SK-N-SH (cell line): ENCODE measurements around the gene MYH7B. TPM values are rescaled to one million over a fixed set of nuclear protein-coding genes. Genes with fewer than 3 reads are reported as not detected.

Experiments used
- CTCF ChIA-PET: fragments of 300-600, 350-600 bp; formaldehyde crosslinking; extraction: SDS; loops from one replicate; lab custom pipeline; 2021; lab: Yijun Ruan, JAX
- POLR2A ChIA-PET: fragments of 350-600 bp; sonication (Branson Sonifier 250); formaldehyde crosslinking; extraction: SDS; loops from one replicate; lab custom pipeline; 2020; ENCODE audit warnings: antibody characterized with exemption, inconsistent platforms; lab: Yijun Ruan, JAX
- DNase-seq: peaks from one replicate; pipeline ENCODE4 v3.0.0; 2012
- H2AFZ ChIP-seq: fragments of 200-600 bp; sonication (generic); 2 replicates; pipeline ENCODE4 v1.8.1; 2016; ENCODE audit warnings: antibody characterized with exemption, mild to moderate bottlenecking, low read depth
- H3F3A ChIP-seq: fragments of 200-600 bp; sonication (generic); replicated peaks from 2 replicates; pipeline ENCODE3; 2016; ENCODE audit warnings: antibody characterized with exemption, mild to moderate bottlenecking; ENCODE audit not compliant: insufficient read depth
- H3K27ac ChIP-seq, 2 experiments: fragments of 200-500 bp in 1 of 2; fragments of 200-600 bp in 1 of 2; sonication (Bioruptor generic) in 1 of 2; sonication (generic), shearing (Covaris generic) in 1 of 2; 2 replicates each; pipeline versions ENCODE4 v1.5.1 to v1.6.1; 2014 to 2016; ENCODE audit warnings: low read depth in 2 of 2, inconsistent platforms in 1 of 2, low read length in 1 of 2, mild to moderate bottlenecking in 1 of 2, mixed read lengths in 1 of 2
- H3K27me3 ChIP-seq: fragments of 200-600 bp; sonication (generic), shearing (Covaris generic); 2 replicates; pipeline ENCODE4 v1.6.1; 2016; ENCODE audit warnings: mixed run types; ENCODE audit not compliant: insufficient read depth
- H3K36me3 ChIP-seq, 2 experiments: fragments of 200-500 bp in 1 of 2; fragments of 200-600 bp in 1 of 2; sonication (Bioruptor generic) in 1 of 2; sonication (generic) in 1 of 2; replicated peaks in 1 of 2; 2 replicates each; pipeline versions ENCODE3 to v1.5.1; 2014 to 2016; ENCODE audit warnings: low read length in 1 of 2, mild to moderate bottlenecking in 1 of 2; ENCODE audit not compliant: insufficient read depth in 2 of 2, control insufficient read depth in 1 of 2
- H3K4me1 ChIP-seq, 2 experiments: fragments of 200-500 bp in 1 of 2; fragments of 200-600 bp in 1 of 2; sonication (Bioruptor generic) in 1 of 2; sonication (generic), shearing (Covaris generic) in 1 of 2; 2 replicates each; pipeline versions ENCODE4 v1.5.1 to v1.6.1; 2014 to 2016; ENCODE audit warnings: low read depth in 1 of 2, low read length in 1 of 2, mixed run types in 1 of 2; ENCODE audit not compliant: insufficient read depth in 2 of 2, control insufficient read depth in 1 of 2
- H3K4me2 ChIP-seq: fragments of 200-600 bp; sonication (generic), shearing (Covaris generic); 2 replicates; pipeline ENCODE4 v1.6.1; 2017; ENCODE audit warnings: mixed run types
- H3K4me3 ChIP-seq, 2 experiments: fragments of 200-500 bp in 1 of 2; fragments of 200-600 bp in 1 of 2; sonication (Bioruptor generic) in 1 of 2; sonication (generic), shearing (Covaris generic) in 1 of 2; 2 replicates each; pipeline versions ENCODE4 v1.5.1 to v1.8.1; 2014 to 2016; ENCODE audit warnings: low read depth in 2 of 2, inconsistent platforms in 1 of 2, low read length in 1 of 2, mild to moderate bottlenecking in 1 of 2, mixed read lengths in 1 of 2, moderate library complexity in 1 of 2
- H3K79me2 ChIP-seq: fragments of 200-600 bp; sonication (generic); 2 replicates; pipeline ENCODE4 v1.8.1; 2017; ENCODE audit warnings: mild to moderate bottlenecking; ENCODE audit not compliant: insufficient read depth
- H3K9ac ChIP-seq: fragments of 200-600 bp; sonication (generic); 2 replicates; pipeline ENCODE4 v1.6.1; 2017; ENCODE audit warnings: mixed run types
- H3K9me2 ChIP-seq: fragments of 200-600 bp; sonication (generic); 2 replicates; pipeline ENCODE4 v1.6.1; 2017; ENCODE audit warnings: mixed run types
- H3K9me3 ChIP-seq: fragments of 200-600 bp; sonication (generic); 2 replicates; pipeline ENCODE4 v1.6.1; 2017; ENCODE audit warnings: mixed run types, mild to moderate bottlenecking, moderate library complexity
- H4K20me1 ChIP-seq: fragments of 200-600 bp; sonication (generic); 2 replicates; pipeline ENCODE4 v1.6.1; 2017; ENCODE audit warnings: mild to moderate bottlenecking, mixed run types; ENCODE audit not compliant: insufficient read depth
- CTCF ChIP-seq: fragments of 200-600 bp; sonication (generic); IDR thresholded peaks from 2 replicates; pipeline ENCODE4 v1.6.1; 2017; ENCODE audit warnings: antibody characterized with exemption, mild to moderate bottlenecking, moderate library complexity
- ELF1 ChIP-seq: IDR thresholded peaks from 2 replicates; pipeline ENCODE4 v1.4.0; 2012
- EP300 ChIP-seq, 2 experiments: IDR thresholded peaks; 2 replicates each; pipeline versions ENCODE4 v1.4.0 to v1.6.1; 2012; ENCODE audit warnings: borderline replicate concordance in 1 of 2, low read depth in 1 of 2, low read length in 1 of 2
- EZH2phosphoT487 ChIP-seq: fragments of 200-600 bp; sonication (generic); IDR thresholded peaks from 2 replicates; pipeline ENCODE4 v1.6.1; 2017; ENCODE audit warnings: low read depth, mixed run types, mild to moderate bottlenecking, antibody characterized with exemption, moderate library complexity, borderline replicate concordance
- FOXJ3 ChIP-seq: sonication (generic); formaldehyde crosslinking; IDR thresholded peaks from 2 replicates; pipeline ENCODE4 v1.5.1; 2020; ENCODE audit warnings: mild to moderate bottlenecking, missing genetic modification reagents
- FOXM1 ChIP-seq: IDR thresholded peaks from 2 replicates; pipeline ENCODE4 v1.4.0; 2012; ENCODE audit warnings: low read depth, mild to moderate bottlenecking
- MEF2A ChIP-seq: IDR thresholded peaks from 2 replicates; pipeline ENCODE4 v1.4.0; 2012; ENCODE audit warnings: low read depth, borderline replicate concordance
- NRF1 ChIP-seq: IDR thresholded peaks from 2 replicates; pipeline ENCODE4 v1.6.1; 2012; ENCODE audit warnings: low read depth, mild to moderate bottlenecking, low read length
- RFX5 ChIP-seq: IDR thresholded peaks from 2 replicates; pipeline ENCODE4 v1.6.1; 2012; ENCODE audit warnings: mild to moderate bottlenecking, improper control_type of control experiment, low read length
- SMC3 ChIP-seq: IDR thresholded peaks from 2 replicates; pipeline ENCODE4 v1.6.1; 2012; ENCODE audit warnings: low read depth, low read length, improper control_type of control experiment
- TAF1 ChIP-seq: IDR thresholded peaks from 2 replicates; pipeline ENCODE4 v1.6.1; 2012; ENCODE audit warnings: low read depth, mild to moderate bottlenecking, low read length, moderate library complexity, borderline replicate concordance
- TCF12 ChIP-seq: IDR thresholded peaks from 2 replicates; pipeline ENCODE4 v1.4.0; 2012
- TEAD4 ChIP-seq: IDR thresholded peaks from 2 replicates; pipeline ENCODE4 v1.4.0; 2012; ENCODE audit warnings: mild to moderate bottlenecking, borderline replicate concordance; ENCODE audit not compliant: insufficient read depth
- WGBS: methylation state at CpG from one replicate; pipeline ENCODE4 v1.1.6; 2017; ENCODE audit warnings: low lambda C conversion rate; 5-methylcytosine and 5-hydroxymethylcytosine counted together
- polyA plus RNA-seq, 3 experiments: library from polyadenylated mRNA; depleted of rRNA; stranded (reverse); fragments of >200 nt; gene quantifications; 2 replicates each; pipeline ENCODE4 v1.2.3, GENCODE V29; 2012
- TF ChIP-seq, protein P1 (sequence below): IDR thresholded peaks from 2 replicates; pipeline ENCODE4 v1.4.0; 2012; ENCODE audit warnings: low read depth, borderline replicate concordance
- TF ChIP-seq, protein P2 (sequence below): IDR thresholded peaks from 2 replicates; pipeline ENCODE4 v1.4.0; 2012; ENCODE audit warnings: low read depth, borderline replicate concordance
- TF ChIP-seq, protein P3 (sequence below): fragments of 150-350 bp; IDR thresholded peaks from 2 replicates; pipeline ENCODE4 v1.6.1; 2016; ENCODE audit warnings: mild to moderate bottlenecking, low read depth, low read length
- TF ChIP-seq, protein P4 (sequence below): IDR thresholded peaks from 2 replicates; pipeline ENCODE4 v1.6.1; 2012; ENCODE audit warnings: mild to moderate bottlenecking, low read depth, low read length, moderate library complexity

The MYH7B gene
- polyA plus RNA-seq, 1 of the 3 experiments (the other 2 are of a cell fraction), result 0.41 TPM

DNA sequence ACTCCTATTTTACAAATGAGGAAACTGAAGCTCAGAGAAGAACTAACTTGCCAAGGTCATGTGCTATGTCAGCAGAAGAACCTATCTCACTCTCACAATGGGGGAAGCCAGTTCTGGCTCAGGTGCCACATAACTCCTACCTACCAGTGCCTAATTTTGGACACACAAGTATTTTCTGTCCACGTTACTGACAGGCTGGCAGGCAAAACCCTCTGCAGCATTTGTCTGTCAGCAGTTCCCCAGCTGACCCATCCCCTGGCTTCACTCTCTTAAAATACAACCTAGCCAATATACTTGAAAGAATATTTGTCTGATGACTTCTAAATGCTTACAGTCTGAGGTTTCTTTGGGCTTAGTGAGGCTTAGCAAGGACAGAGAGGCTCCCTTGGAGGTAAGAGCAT, 15.6 kb upstream of the MYH7B start:
- no peak for DNase-seq
- Histone ChIP-seq H4K20me1 (no peaks in the 10 kb centered on the region), H3K27ac (no peak overlapping the region), H3K79me2 (no peaks in the 10 kb centered on the region), H3K4me2 (no peak overlapping the region), H3K9me3 (no peaks in the 10 kb centered on the region), H3K4me3 (no peak overlapping the region), H3K9ac (no peak overlapping the region), H3K9me2 (no peaks in the 10 kb centered on the region), H3F3A (no peaks in the 10 kb centered on the region), H3K27me3 (no peaks in the 10 kb centered on the region), H3K36me3 (peaks cover 43 to 65% of the 10 kb centered on the region in 2 experiments), H2AFZ (no peak overlapping the region), H3K4me1 (no peaks in the 10 kb centered on the region; a peak in 1 of 4 replicates)
- 83% methylated on average over 1 of the region's 1 CpG for WGBS
- POLR2A ChIA-PET, result no interaction called here
- CTCF ChIA-PET, result interaction anchor here (1.1 to 2.0 kb wide), 3 partner anchors 12 to 66 kb away, joined by 3 to 5 read pairs (median 3); partner anchors contain the start of genes GSS and MYH7B
- TF ChIP-seq EZH2phosphoT487 (no peak), MEF2A (no peak), RFX5 (no peak), FOXJ3 (CRISPR knock-in tag) (no peak), EP300 (IDR thresholded peaks at IDR 0.05; ENCODE audit: borderline replicate concordance in 1 of 2, low read depth in 1 of 2, low read length in 1 of 2) (no peak), TAF1 (no peak), CTCF (no peak)
- TF ChIP-seq, protein P1, sequence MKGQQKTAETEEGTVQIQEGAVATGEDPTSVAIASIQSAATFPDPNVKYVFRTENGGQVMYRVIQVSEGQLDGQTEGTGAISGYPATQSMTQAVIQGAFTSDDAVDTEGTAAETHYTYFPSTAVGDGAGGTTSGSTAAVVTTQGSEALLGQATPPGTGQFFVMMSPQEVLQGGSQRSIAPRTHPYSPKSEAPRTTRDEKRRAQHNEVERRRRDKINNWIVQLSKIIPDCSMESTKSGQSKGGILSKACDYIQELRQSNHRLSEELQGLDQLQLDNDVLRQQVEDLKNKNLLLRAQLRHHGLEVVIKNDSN, result no peak
- TF ChIP-seq, protein P2, sequence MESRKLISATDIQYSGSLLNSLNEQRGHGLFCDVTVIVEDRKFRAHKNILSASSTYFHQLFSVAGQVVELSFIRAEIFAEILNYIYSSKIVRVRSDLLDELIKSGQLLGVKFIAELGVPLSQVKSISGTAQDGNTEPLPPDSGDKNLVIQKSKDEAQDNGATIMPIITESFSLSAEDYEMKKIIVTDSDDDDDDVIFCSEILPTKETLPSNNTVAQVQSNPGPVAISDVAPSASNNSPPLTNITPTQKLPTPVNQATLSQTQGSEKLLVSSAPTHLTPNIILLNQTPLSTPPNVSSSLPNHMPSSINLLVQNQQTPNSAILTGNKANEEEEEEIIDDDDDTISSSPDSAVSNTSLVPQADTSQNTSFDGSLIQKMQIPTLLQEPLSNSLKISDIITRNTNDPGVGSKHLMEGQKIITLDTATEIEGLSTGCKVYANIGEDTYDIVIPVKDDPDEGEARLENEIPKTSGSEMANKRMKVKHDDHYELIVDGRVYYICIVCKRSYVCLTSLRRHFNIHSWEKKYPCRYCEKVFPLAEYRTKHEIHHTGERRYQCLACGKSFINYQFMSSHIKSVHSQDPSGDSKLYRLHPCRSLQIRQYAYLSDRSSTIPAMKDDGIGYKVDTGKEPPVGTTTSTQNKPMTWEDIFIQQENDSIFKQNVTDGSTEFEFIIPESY, result no peak

DNA sequence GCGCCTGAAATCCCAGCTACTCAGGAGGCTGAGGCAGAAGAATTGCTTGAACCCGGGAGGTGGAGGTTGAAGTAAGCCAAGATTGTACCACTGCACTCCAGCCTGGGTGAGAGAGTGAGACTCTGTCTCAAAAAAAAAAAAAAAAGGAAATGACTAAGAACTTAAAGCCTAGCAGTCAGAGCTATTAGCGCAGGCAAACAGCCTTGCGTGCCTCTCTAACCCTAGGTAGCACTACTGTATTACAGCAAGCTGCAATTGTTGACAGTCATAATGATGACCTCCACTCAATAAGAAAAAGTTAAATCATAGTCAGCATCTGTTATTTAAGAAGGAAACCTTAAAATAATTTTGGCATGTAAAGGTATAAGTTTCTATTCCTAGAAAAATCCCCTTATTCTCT, 14.4 kb upstream of the MYH7B start:
- WGBS, result 93% methylated on average over 4 of the region's 4 CpGs
- Histone ChIP-seq H3F3A (no peaks in the 10 kb centered on the region), H3K9me3 (no peaks in the 10 kb centered on the region), H3K9me2 (no peaks in the 10 kb centered on the region), H3K9ac (no peak overlapping the region), H3K79me2 (no peaks in the 10 kb centered on the region), H2AFZ (no peak overlapping the region), H3K4me1 (no peaks in the 10 kb centered on the region; a peak in 1 of 4 replicates), H3K4me3 (no peak overlapping the region), H3K27ac (no peak overlapping the region), H3K36me3 (peaks cover 43 to 64% of the 10 kb centered on the region in 2 experiments), H3K4me2 (no peak overlapping the region), H4K20me1 (no peaks in the 10 kb centered on the region), H3K27me3 (no peaks in the 10 kb centered on the region)
- POLR2A ChIA-PET, result no interaction called here
- CTCF ChIA-PET, result interaction anchor here (0.7 to 2.0 kb wide), 3 partner anchors 10 to 114 kb away, joined by 3 to 5 read pairs (median 3); no protein-coding TSS in a partner anchor
- no peak for DNase-seq
- TF ChIP-seq TCF12 (no peak), FOXM1 (no peak), EP300 (IDR thresholded peaks at IDR 0.05; ENCODE audit: borderline replicate concordance in 1 of 2, low read depth in 1 of 2, low read length in 1 of 2) (no peak), RFX5 (no peak), SMC3 (no peak), ELF1 (no peak), NRF1 (no peak), TEAD4 (no peak)
- TF ChIP-seq, protein P3, sequence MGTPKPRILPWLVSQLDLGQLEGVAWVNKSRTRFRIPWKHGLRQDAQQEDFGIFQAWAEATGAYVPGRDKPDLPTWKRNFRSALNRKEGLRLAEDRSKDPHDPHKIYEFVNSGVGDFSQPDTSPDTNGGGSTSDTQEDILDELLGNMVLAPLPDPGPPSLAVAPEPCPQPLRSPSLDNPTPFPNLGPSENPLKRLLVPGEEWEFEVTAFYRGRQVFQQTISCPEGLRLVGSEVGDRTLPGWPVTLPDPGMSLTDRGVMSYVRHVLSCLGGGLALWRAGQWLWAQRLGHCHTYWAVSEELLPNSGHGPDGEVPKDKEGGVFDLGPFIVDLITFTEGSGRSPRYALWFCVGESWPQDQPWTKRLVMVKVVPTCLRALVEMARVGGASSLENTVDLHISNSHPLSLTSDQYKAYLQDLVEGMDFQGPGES, result no peak
- TF ChIP-seq, protein P4, sequence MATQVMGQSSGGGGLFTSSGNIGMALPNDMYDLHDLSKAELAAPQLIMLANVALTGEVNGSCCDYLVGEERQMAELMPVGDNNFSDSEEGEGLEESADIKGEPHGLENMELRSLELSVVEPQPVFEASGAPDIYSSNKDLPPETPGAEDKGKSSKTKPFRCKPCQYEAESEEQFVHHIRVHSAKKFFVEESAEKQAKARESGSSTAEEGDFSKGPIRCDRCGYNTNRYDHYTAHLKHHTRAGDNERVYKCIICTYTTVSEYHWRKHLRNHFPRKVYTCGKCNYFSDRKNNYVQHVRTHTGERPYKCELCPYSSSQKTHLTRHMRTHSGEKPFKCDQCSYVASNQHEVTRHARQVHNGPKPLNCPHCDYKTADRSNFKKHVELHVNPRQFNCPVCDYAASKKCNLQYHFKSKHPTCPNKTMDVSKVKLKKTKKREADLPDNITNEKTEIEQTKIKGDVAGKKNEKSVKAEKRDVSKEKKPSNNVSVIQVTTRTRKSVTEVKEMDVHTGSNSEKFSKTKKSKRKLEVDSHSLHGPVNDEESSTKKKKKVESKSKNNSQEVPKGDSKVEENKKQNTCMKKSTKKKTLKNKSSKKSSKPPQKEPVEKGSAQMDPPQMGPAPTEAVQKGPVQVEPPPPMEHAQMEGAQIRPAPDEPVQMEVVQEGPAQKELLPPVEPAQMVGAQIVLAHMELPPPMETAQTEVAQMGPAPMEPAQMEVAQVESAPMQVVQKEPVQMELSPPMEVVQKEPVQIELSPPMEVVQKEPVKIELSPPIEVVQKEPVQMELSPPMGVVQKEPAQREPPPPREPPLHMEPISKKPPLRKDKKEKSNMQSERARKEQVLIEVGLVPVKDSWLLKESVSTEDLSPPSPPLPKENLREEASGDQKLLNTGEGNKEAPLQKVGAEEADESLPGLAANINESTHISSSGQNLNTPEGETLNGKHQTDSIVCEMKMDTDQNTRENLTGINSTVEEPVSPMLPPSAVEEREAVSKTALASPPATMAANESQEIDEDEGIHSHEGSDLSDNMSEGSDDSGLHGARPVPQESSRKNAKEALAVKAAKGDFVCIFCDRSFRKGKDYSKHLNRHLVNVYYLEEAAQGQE, result no peak
